Activated naive CD4-positive, alpha-beta T cell treated with anti-CD3 and anti-CD28 coated beads, Interleukin-2, amount 50 U/mL, for 16 hours (primary cell): ENCODE results near the gene SPAG8.

Experiments
- DNase-seq: peaks from one replicate; pipeline ENCODE4 v3.0.0-alpha.2; 2020

The SPAG8 gene

GRCh38 chr9:35812025-35812602 is at the start of gene SPAG8:
Gene SPAG8, minus strand, starts transcription at chr9:35812262. Its CDS starts 115 bp downstream, at chr9:35812147.
- DNase-seq: peak; percentile 94

GRCh38 chr9:35861161-35861897 is 49.3 kb upstream of the SPAG8 start:
- DNase-seq: no peak

GRCh38 chr9:35859990-35860339 is 47.9 kb upstream of the SPAG8 start:
- DNase-seq: no peak

GRCh38 chr9:35859310-35859989 is 47.4 kb upstream of the SPAG8 start:
- DNase-seq: no peak

- no peak for DNase-seq
These were observed 46.4 kb upstream of the SPAG8 start for GRCh38 chr9:35858458-35858857.

- DNase-seq: no peak
These were observed 44.8 kb upstream of the SPAG8 start for GRCh38 chr9:35856882-35857281.

GRCh38 chr9:35856206-35856605 is 44.1 kb upstream of the SPAG8 start:
- DNase-seq: no peak

GRCh38 chr9:35854091-35854762 is 42.2 kb upstream of the SPAG8 start:
- DNase-seq: no peak

- DNase-seq: no peak
These were observed 41.1 kb upstream of the SPAG8 start for GRCh38 chr9:35852876-35853865.

- no peak for DNase-seq
These were observed 40.3 kb upstream of the SPAG8 start for GRCh38 chr9:35852267-35852815.

- no peak for DNase-seq
These were observed 35.9 kb upstream of the SPAG8 start for GRCh38 chr9:35847792-35848572.

- DNase-seq: no peak
These were observed 34.0 kb upstream of the SPAG8 start for GRCh38 chr9:35845824-35846771.

GRCh38 chr9:35844628-35845270 is 32.7 kb upstream of the SPAG8 start:
- DNase-seq: no peak

GRCh38 chr9:35842795-35843194 is 30.7 kb upstream of the SPAG8 start:
- no peak for DNase-seq

GRCh38 chr9:35842020-35842745 is 30.1 kb upstream of the SPAG8 start:
- DNase-seq: no peak

GRCh38 chr9:35841645-35841900 is 29.5 kb upstream of the SPAG8 start:
- DNase-seq: no peak

- DNase-seq: no peak
These were observed 29.0 kb upstream of the SPAG8 start for GRCh38 chr9:35840881-35841644.

GRCh38 chr9:35839926-35840325 is 27.9 kb upstream of the SPAG8 start:
- no peak for DNase-seq
